ENCODE measurements around the gene SPATS1. TPM values are rescaled to one million over a fixed set of nuclear protein-coding genes. Genes with fewer than 3 reads are reported as not detected.

The SPATS1 gene
- total and polyA plus RNA-seq, 2 of the 13 experiments (the other 11 are each of a cell fraction or from before 2014, with no cell fraction given): not detected

DNA sequence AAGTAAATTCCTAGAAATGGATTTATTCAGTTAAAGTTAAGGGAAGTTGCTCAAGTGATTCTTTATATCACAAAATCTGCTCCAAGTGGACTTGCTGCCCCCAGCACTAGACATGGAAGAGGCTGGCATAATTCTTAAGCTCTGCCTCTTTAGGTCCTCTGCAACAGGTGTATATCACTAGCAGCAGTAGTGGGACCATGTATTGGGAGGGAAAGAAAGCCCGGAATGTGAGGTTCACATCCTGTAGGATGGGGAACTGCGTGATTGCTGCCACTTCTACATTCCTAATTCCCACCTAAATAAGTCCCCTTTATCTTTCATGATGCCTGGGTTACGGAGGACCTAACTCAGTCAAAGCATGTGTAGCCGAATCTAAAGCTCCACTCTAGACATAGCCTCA, 13.2 kb downstream of the SPATS1 start (continued):
- TF ChIP-seq, protein P1, sequence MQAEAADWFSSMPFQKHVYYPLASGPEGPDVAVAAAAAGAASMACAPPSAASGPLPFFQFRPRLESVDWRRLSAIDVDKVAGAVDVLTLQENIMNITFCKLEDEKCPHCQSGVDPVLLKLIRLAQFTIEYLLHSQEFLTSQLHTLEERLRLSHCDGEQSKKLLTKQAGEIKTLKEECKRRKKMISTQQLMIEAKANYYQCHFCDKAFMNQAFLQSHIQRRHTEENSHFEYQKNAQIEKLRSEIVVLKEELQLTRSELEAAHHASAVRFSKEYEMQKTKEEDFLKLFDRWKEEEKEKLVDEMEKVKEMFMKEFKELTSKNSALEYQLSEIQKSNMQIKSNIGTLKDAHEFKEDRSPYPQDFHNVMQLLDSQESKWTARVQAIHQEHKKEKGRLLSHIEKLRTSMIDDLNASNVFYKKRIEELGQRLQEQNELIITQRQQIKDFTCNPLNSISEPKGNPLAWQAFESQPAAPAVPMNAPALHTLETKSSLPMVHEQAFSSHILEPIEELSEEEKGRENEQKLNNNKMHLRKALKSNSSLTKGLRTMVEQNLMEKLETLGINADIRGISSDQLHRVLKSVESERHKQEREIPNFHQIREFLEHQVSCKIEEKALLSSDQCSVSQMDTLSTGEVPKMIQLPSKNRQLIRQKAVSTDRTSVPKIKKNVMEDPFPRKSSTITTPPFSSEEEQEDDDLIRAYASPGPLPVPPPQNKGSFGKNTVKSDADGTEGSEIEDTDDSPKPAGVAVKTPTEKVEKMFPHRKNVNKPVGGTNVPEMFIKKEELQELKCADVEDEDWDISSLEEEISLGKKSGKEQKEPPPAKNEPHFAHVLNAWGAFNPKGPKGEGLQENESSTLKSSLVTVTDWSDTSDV (CRISPR knock-in tag; IDR thresholded peaks at IDR 0.05): no peak
- TF ChIP-seq NCOA1 (CRISPR knock-in tag; IDR thresholded peaks at IDR 0.05) (no peak), PPARG (CRISPR knock-in tag; conservative IDR thresholded peaks at IDR 0.05) (no peak), NKX3-1 (CRISPR knock-in tag; IDR thresholded peaks at IDR 0.05) (no peak), NFYB (CRISPR knock-in tag; IDR thresholded peaks at IDR 0.05) (no peak), MTF2 (CRISPR knock-in tag; IDR thresholded peaks at IDR 0.05; ENCODE audit: borderline replicate concordance) (no peak), CHCHD3 (CRISPR knock-in tag; IDR thresholded peaks at IDR 0.05) (no peak), GATAD1 (CRISPR knock-in tag; IDR thresholded peaks at IDR 0.05) (no peak)

DNA sequence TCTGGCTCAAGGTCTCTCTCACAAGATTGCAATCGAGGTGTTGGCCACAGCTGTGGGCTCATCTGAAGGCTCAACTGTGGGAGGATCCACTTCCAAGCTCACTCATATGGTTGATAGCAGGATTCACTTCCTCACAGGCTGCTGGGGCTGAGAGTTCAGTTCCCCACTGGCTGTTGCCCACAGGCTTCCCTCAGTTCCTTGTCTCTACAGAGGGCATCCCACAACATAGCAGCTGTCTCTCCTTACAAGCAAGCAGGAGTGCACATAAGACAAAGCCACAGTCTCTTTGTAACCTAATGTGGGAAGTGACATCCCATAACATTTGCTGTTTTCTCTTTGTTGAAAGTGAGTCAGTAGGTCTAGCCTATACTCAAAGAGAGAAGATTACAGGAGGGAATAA, 14.0 kb downstream of the SPATS1 start:
- Histone ChIP-seq H3K79me2 (ENCODE audit: insufficient read depth, low read length) (no peaks in the 10 kb centered on the region), H3K9me3 (ENCODE audit: low read length) (no peaks in the 10 kb centered on the region), H3K4me2 (ENCODE audit: low read depth, low read length) (no peak overlapping the region), H3K9ac (ENCODE audit: insufficient read depth, low read depth, low read length) (no peak overlapping the region), H3K36me3 (replicated peaks in 1 of 2; ENCODE audit: control insufficient read depth in 1 of 2, insufficient read depth in 2 of 2, low read length in 2 of 2) (no peaks in the 10 kb centered on the region), H4K20me1 (ENCODE audit: insufficient read depth, low read length) (no peaks in the 10 kb centered on the region), H3K4me1 (ENCODE audit: insufficient read depth, low read length) (no peaks in the 10 kb centered on the region), H3K27ac (ENCODE audit: extremely low read length, insufficient read depth, low read length) (no peak overlapping the region), H3K27me3 (ENCODE audit: control insufficient read depth in 1 of 2, insufficient read depth in 2 of 2, low read length in 2 of 2) (0 out of 5 replicates have a peak, but pooled peaks cover 0 to 3% of the 10 kb centered on the region in 2 experiments), H2AFZ (ENCODE audit: low read length) (no peak overlapping the region), H3K4me3 (replicated peaks in 1 of 3; ENCODE audit: insufficient read depth in 1 of 3, low read depth in 2 of 3, low read length in 3 of 3) (no peak overlapping the region)
- intact Hi-C loops (cut with micrococcal nuclease; ENCODE audit: unreplicated experiment): no loop called here
- BruUV-seq (replicated peaks): no TSS peak
- in situ Hi-C loops (cut with HindIII; ENCODE audit: extremely low pct_ligation_motif_present, low pct_unique_long_range_greater_than_20kb): no loop called here
- ChIA-PET CTCF (ENCODE audit: low intra/inter-chr PET ratio, low total read pairs) (no interaction called here), POLR2A (no interaction called here)
- no peak for ATAC-seq
- no peak for DNase-seq (ENCODE audit: low spot score)
- 8% methylated on average over 1 of the region's 1 CpG for WGBS (ENCODE audit: low lambda C conversion rate)
- FAIRE-seq: no peak
- TF ChIP-seq NR1H2 (CRISPR knock-in tag; IDR thresholded peaks at IDR 0.05; ENCODE audit: borderline replicate concordance, low read depth) (no peak), SRF (IDR thresholded peaks at IDR 0.05; ENCODE audit: low read depth, low read length) (no peak), SMARCC2 (IDR thresholded peaks at IDR 0.05) (no peak), KDM5A (IDR thresholded peaks at IDR 0.05; ENCODE audit: borderline replicate concordance, low read length) (no peak), ZSCAN12 (CRISPR knock-in tag; IDR thresholded peaks at IDR 0.05) (no peak), CBX2 (IDR thresholded peaks at IDR 0.05; ENCODE audit: low read depth, low read length) (no peak), CBX2 (CRISPR knock-in tag; IDR thresholded peaks at IDR 0.05; ENCODE audit: low read depth) (no peak), ZNF530 (CRISPR knock-in tag; IDR thresholded peaks at IDR 0.05; ENCODE audit: low read depth) (no peak), ZFP1 (CRISPR knock-in tag; IDR thresholded peaks at IDR 0.05) (no peak), CHD2 (IDR thresholded peaks at IDR 0.05; ENCODE audit: low read depth, low read length) (no peak), ZNF75D (CRISPR knock-in tag; IDR thresholded peaks at IDR 0.05; ENCODE audit: borderline replicate concordance) (no peak)
- TF ChIP-seq, protein P2, sequence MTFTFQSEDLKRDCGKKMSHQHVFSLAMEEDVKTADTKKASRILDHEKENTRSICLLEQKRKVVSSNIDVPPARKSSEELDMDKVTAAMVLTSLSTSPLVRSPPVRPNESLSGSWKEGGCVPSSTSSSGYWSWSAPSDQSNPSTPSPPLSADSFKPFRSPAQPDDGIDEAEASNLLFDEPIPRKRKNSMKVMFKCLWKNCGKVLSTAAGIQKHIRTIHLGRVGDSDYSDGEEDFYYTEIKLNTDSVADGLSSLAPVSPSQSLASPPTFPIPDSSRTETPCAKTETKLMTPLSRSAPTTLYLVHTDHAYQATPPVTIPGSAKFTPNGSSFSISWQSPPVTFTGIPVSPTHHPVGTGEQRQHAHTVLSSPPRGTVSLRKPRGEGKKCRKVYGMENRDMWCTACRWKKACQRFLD (CRISPR knock-in tag; IDR thresholded peaks at IDR 0.05; ENCODE audit: borderline replicate concordance): no peak
- TF ChIP-seq, protein P3, sequence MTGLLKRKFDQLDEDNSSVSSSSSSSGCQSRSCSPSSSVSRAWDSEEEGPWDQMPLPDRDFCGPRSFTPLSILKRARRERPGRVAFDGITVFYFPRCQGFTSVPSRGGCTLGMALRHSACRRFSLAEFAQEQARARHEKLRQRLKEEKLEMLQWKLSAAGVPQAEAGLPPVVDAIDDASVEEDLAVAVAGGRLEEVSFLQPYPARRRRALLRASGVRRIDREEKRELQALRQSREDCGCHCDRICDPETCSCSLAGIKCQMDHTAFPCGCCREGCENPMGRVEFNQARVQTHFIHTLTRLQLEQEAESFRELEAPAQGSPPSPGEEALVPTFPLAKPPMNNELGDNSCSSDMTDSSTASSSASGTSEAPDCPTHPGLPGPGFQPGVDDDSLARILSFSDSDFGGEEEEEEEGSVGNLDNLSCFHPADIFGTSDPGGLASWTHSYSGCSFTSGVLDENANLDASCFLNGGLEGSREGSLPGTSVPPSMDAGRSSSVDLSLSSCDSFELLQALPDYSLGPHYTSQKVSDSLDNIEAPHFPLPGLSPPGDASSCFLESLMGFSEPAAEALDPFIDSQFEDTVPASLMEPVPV (CRISPR knock-in tag; IDR thresholded peaks at IDR 0.05): no peak

All from HepG2 (cell line).